MV-4-11 (cell line): ENCODE results near the gene ZNF337.
"Not testable (repeated sequence)": the region's sequence is repeated elsewhere in the genome, so short reads cannot be mapped to it uniquely, and the experiment has no call there.

Experiments
- DNase-seq: peaks from one replicate; lab custom pipeline; 2025; lab: John Stamatoyannopoulos, UW

The ZNF337 gene

GRCh38 chr20:25696371-25697131 is at the start of gene ZNF337:
TSS of gene ZNF337 (minus strand) at chr20:25696853. CDS start at chr20:25686417, 10,436 bp downstream.
- peak; percentile 91 for DNase-seq

GRCh38 chr20:25745738-25746137 is 49.1 kb upstream of the ZNF337 start:
- DNase-seq, result no peak

- no peak for DNase-seq
These were observed 48.4 kb upstream of the ZNF337 start for GRCh38 chr20:25745100-25745499.

- no peak for DNase-seq
These were observed 47.6 kb upstream of the ZNF337 start for GRCh38 chr20:25744261-25744660.

- no peak for DNase-seq
These were observed 44.4 kb upstream of the ZNF337 start for GRCh38 chr20:25741088-25741487.

GRCh38 chr20:25739615-25740320 is 43.1 kb upstream of the ZNF337 start:
- DNase-seq, result no peak

- no peak for DNase-seq
These were observed 41.5 kb upstream of the ZNF337 start for GRCh38 chr20:25738198-25738597.

- DNase-seq, result no peak
These were observed 37.2 kb upstream of the ZNF337 start for GRCh38 chr20:25733903-25734302.

- no peak for DNase-seq
These were observed 34.2 kb upstream of the ZNF337 start for GRCh38 chr20:25730862-25731261.

GRCh38 chr20:25726357-25726756 is 29.7 kb upstream of the ZNF337 start:
- no peak for DNase-seq

GRCh38 chr20:25725639-25726038 is 29.0 kb upstream of the ZNF337 start:
- no peak for DNase-seq

GRCh38 chr20:25723975-25724374 is 27.3 kb upstream of the ZNF337 start:
- no peak for DNase-seq

GRCh38 chr20:25720285-25720684 is 23.6 kb upstream of the ZNF337 start:
- DNase-seq, result no peak

- DNase-seq, result not testable (repeated sequence)
These were observed 22.5 kb upstream of the ZNF337 start for GRCh38 chr20:25718896-25719809.

- no peak for DNase-seq
These were observed 11.0 kb upstream of the ZNF337 start for GRCh38 chr20:25707695-25708094.

GRCh38 chr20:25706793-25707192 is 10.1 kb upstream of the ZNF337 start:
- no peak for DNase-seq

- DNase-seq, result no peak
These were observed 9.2 kb upstream of the ZNF337 start for GRCh38 chr20:25705830-25706351.

GRCh38 chr20:25704303-25704702 is 7.7 kb upstream of the ZNF337 start:
- not testable (repeated sequence) for DNase-seq

- DNase-seq, result not testable (repeated sequence)
These were observed 4.2 kb upstream of the ZNF337 start for GRCh38 chr20:25700835-25701234.

- no peak for DNase-seq
These were observed 3.3 kb upstream of the ZNF337 start for GRCh38 chr20:25699914-25700313.

GRCh38 chr20:25697132-25697446 is 436 bp upstream of the ZNF337 start:
- no peak for DNase-seq
